GM18907 (cell line): ENCODE measurements around the gene GPC1.
"Not testable (repeated sequence)": the region's sequence is repeated elsewhere in the genome, so short reads cannot be mapped to it uniquely, and the experiment has no call there.

ENCODE experiments used
- ATAC-seq: cut with Tn5 transposase; IDR thresholded peaks from one replicate; pipeline ENCODE4 v1.9.1; 2021; ENCODE audit warnings: mild to moderate bottlenecking, moderate library complexity; ENCODE audit not compliant: unreplicated experiment

Gene GPC1

DNA sequence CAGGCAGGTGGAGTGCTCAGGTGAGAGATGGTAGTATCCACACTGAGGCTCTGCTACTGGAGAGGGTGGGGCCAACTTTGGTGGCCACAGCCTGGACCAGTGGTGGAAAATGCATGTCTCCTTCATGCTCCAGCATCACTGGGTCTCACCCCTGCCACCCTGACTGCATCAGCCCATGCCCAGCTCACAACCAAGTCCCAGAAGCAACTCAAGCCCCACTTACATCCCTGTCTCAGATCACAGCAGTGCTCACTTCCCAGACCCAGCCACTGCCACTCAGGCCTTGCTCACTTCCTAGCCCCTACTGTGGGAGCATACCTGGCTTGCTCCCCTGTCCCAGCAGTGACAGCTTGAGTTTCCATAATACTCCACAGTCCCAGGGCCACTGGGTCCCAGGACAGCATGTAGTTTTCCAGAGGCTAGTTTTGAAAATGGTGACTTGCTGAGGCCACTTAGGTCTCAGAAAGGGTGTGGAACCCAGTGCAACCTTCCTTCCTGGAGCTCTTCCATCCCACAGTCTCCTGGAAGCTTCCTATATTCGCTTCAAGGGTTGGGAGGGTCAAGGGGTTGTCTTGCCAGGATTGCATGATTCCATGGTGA, 58.8 kb downstream of the GPC1 start:
- ATAC-seq = no peak

DNA sequence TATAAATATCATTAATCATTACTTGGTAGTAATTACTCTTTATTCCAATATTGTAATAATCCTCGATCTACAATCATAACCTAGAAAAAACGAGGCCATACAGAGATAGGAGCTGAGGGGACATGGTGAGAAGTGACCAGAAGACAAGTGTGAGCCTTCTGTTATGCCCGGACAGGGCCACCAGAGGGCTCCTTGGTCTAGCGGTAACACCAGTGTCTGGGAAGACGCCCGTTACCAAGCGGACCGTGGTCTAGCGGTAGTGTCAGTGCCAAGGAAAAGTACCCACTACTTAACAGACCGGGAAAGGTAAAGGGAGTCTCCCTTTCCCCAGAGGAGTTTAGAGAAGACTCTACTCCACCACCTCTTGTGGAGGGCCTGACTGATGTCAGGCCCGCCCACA, 59.5 kb downstream of the GPC1 start:
- ATAC-seq = not testable (repeated sequence)

DNA sequence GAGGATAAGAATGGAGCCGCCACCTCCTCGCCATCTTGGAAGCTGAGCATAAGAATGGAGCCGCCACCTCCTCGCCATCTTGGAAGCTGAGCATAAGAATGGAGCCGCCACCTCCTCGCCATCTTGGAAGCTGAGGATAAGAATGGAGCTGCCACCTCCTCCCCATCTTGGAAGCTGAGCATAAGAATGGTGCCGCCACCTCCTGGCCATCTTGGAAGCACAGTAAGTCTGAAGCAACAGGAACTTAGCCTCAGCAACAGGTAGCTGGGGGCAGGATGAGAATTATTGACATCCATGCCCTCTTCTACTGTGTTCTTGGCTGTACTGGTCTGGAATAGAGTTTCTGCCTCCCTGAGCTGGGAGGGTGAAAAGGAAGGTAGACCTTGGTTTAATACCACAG, 61.6 kb downstream of the GPC1 start:
- not testable (repeated sequence) for ATAC-seq

DNA sequence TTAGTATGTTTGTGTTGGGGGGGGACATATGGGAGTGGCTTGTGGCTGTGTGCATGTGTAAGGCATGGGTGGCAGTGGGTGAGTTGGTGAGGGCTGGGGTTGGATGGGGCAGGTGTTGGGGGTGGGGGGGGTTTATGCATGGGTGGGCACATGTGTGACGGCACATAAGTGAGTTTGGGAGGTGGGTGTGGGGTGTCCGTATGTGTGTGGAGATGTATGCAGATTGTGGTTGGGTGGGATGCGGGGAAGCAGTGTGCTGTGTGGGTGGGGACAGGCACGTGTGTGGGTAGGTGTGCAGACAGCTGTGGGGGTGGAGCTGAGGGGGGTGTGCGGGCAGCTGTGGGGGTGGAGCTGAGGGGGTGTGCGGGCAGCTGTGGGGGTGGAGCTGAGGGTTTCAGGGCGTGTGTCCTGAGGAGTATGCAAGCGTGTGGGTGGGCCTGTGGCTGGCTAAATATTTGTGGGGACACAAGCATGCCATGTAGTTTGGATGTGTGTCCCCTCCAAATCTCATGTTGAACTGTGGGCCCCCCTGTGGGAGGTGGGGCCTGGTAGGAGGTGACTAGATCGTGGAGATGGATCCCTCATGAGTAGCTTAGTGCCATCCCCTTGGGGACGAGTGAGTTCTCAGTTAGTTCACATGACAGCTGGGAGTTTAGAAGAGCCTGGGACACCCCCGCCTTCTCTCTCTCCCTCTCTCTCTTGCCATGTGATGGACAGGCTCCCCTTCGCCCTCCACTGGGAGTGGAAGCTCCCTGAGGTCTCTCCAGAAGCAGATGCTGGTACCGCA, 62.9 kb downstream of the GPC1 start:
- no peak for ATAC-seq

- ATAC-seq = no peak
Observed at GRCh38 chr2:240498958-240499260, 63.4 kb downstream of the GPC1 start.

GRCh38 chr2:240499309-240500301, 64.1 kb downstream of the GPC1 start:
- ATAC-seq = no peak

DNA sequence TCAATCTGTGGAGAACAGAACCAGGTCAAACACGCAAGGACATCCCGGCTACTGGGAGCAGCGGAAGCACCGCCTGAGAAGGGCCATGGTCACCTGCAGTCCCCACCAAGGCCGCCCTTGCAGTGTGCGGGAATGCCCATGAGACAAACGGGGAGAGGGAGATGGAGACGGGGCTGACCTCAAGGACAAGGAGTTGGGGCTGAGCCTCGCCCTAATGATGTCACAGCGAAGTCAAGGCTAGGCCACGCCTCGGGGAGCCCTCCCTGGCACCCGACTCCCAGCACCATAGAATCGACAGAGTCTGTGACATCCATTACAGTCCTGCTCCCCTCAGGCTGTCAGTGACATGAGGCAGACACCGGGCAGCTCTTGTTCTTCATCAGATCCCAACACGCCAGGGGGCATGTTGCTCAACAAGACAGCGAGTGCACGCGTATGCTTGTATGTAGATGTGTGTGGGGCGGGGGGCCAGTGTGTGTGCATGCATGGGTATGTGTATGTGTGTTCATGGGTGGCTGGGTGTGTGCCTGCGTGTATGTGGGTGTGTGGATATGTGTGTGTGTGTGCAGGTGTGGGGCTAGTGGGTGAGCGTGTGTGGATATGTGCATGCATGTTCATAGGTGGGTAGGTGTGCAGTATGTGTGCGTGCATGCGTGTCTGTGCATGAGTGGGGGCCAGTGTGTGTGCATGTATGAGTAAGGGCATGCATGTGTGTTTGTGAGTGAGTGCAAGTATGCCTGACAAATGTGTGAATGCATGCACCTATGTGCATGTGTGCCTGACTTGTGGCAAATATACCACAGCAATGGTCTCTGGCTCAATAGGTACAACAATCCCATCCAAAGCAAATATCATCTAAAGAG, 65.3 kb downstream of the GPC1 start:
- ATAC-seq = no peak

DNA sequence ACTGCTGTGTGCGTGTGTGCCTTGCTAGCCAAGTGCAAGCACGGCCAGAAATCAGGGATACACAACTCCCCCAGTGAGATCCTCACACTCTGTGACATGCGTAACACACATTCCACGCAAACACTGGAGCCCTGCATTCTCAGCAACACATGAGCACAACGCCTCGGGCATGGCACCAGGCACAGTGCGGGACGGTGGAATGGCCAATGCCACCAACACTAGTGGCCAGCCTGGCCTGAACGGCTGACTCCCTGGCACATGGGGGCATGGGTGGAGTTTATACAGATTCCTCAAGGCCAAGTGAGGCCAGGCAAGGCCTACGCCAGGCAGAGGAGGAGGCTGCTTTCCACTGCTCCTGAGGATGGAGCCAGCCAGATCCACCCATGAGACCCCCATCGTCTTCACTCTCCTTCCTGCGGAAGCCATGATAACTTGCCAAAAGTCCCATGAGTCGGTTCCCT, 66.1 kb downstream of the GPC1 start:
- no peak for ATAC-seq

GRCh38 chr2:240502059-240502429, 66.6 kb downstream of the GPC1 start:
- no peak for ATAC-seq

- no peak for ATAC-seq
Observed at GRCh38 chr2:240502430-240503121, 67.1 kb downstream of the GPC1 start.

GRCh38 chr2:240503375-240503774, 67.9 kb downstream of the GPC1 start:
- no peak for ATAC-seq

GRCh38 chr2:240503848-240504247, 68.4 kb downstream of the GPC1 start:
- ATAC-seq = no peak

DNA sequence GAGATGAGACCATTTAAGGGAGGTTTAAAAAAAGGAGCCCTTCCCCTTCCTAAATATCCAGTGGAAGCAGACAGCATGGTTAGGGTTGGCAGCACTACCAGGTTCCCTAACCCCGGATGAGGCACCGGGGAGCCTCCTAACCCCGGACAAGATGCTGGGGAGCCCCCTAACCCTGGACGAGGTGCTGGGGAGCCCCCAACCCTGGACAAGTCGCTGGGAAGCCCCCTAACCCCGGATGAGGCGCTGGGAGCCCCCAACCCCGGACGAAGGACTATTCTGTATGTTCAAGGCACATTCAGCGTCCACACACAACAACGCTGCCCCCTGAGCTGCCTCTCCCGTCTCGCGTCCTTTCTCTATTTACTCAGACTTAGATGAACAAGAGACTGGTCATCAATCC, 70.4 kb downstream of the GPC1 start:
- ATAC-seq = no peak

DNA sequence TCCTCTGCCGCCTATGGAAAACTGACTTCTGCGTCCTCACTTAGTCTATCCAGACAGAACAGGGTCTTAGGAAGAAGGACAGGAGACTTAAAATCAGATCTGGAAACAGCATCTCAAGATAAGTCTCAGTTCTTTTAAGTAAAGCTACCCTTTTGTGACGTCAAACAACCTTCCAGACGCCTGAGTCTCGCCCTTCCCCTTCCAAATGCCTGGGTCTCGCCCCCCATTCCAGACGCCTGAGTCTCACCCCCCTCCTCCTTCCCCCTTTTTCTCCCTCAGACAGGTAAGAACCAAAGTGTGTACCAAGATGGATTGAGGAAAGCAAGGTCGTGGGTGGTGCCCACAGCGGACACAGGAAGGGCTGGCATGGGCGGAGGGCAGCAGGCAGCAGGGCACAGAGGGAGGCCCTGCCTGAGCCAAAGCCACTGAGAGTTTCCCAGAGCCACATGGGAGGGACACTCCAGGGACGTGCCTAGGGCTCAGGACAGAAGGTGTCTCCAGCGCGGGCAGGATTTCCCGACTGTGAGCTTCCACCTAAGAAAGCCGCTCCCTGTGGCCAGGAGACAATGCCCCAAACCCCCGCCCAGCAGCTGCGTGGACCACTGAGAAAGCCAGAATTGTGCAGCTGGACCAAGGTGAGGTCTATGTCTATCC, 71.1 kb downstream of the GPC1 start:
- ATAC-seq = no peak

DNA sequence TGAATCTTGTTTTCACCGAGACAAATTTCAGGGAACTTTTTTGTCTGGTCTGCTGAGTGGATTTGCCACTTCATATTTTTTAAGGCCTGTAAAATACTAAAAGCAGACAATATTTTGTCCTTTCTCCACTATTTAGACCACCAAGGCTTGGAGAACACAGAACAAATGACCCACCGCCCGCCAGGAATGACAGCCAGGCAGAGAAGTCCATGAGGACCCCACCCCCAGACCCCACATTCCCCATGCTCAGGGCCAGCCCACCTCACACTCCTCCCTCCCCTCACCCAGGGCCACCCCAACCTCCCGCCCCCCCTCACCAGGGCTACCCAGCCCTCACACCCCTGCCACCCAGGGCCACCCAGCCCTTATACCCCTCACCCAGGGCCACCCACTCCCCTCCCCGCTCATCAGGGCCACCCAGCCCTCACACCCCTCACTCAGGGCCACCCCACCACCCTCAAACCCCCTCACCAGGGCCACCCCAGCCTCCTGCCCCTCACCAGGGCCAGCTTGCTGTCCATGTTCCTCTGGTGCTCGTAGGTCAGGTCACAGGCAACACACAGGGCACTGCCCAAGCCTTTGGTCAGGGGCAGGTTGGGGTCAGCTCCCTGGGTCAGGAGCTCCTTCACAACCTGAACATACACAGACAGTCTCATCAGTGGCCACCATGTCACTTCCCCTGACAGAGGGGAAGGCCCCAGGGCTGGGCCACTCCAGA, 71.8 kb downstream of the GPC1 start:
- no peak for ATAC-seq

- no peak for ATAC-seq
Observed at GRCh38 chr2:240507778-240508251, 72.4 kb downstream of the GPC1 start.

GRCh38 chr2:240508832-240509545, 73.5 kb downstream of the GPC1 start:
- no peak for ATAC-seq
